Natural killer cell (primary cell): ENCODE data around the gene NRF1. TPM values are rescaled to one million over a fixed set of nuclear protein-coding genes. Genes with fewer than 3 reads are reported as not detected.

Experiments used
- ATAC-seq, 3 donors: fragments of 150-1000 bp in 2 of 3; fragments of 200-7000 bp in 1 of 3; cut with Tn5 transposase; 1 replicate in 1 of 3; 2 replicates in 2 of 3; pipeline ENCODE4 v1.10.0; 2021; ENCODE audit warnings: mild to moderate bottlenecking in 2 of 3, moderate library complexity in 2 of 3
- DNase-seq, 2 donors: peaks; one replicate each; pipeline versions ENCODE4 v3.0.0 to v3.0.0-alpha.2; 2013 to 2021; ENCODE audit warnings: mixed read lengths in 1 of 2
- H3K27ac ChIP-seq: one replicate; pipeline ENCODE4 v1.5.1; 2013; ENCODE audit warnings: mild to moderate bottlenecking, low read length
- H3K27me3 ChIP-seq: one replicate; pipeline ENCODE4 v1.6.1; 2013; ENCODE audit warnings: low read length; ENCODE audit not compliant: control insufficient read depth, insufficient read depth
- H3K36me3 ChIP-seq: one replicate; pipeline ENCODE4 v1.6.1; 2013; ENCODE audit warnings: low read length; ENCODE audit not compliant: control insufficient read depth, insufficient read depth
- H3K4me1 ChIP-seq: one replicate; pipeline ENCODE4 v1.6.1; 2013; ENCODE audit warnings: low read length; ENCODE audit not compliant: control insufficient read depth, insufficient read depth
- H3K4me3 ChIP-seq: one replicate; pipeline ENCODE4 v1.5.1; 2013; ENCODE audit warnings: low read length
- H3K9me3 ChIP-seq: one replicate; pipeline ENCODE4 v1.6.1; 2013; ENCODE audit warnings: low read length; ENCODE audit not compliant: control insufficient read depth, insufficient read depth
- H3K27ac Mint-ChIP-seq, 2 donors: one replicate each; pipeline ENCODE4 v1.8.0; 2022; ENCODE audit warnings: mild to moderate bottlenecking in 2 of 2, mixed read lengths in 2 of 2, moderate library complexity in 1 of 2
- H3K27me3 Mint-ChIP-seq, 2 donors: one replicate each; pipeline ENCODE4 v1.8.0; 2022; ENCODE audit warnings: low read depth in 2 of 2, mixed read lengths in 2 of 2
- H3K36me3 Mint-ChIP-seq: one replicate; pipeline ENCODE4 v1.8.0; 2022; ENCODE audit warnings: mixed read lengths
- H3K4me1 Mint-ChIP-seq, 2 donors: one replicate each; pipeline ENCODE4 v1.8.0; 2022; ENCODE audit warnings: mixed read lengths in 2 of 2
- H3K4me3 Mint-ChIP-seq: one replicate; pipeline ENCODE4 v1.8.0; 2022; ENCODE audit warnings: mild to moderate bottlenecking, moderate library complexity, mixed read lengths
- H3K9me3 Mint-ChIP-seq, 2 donors: one replicate each; pipeline ENCODE4 v1.8.0; 2022; ENCODE audit warnings: mixed read lengths in 2 of 2
- WGBS: methylation state at CpG from one replicate; pipeline ENCODE4 v1.1.7; 2013; ENCODE audit warnings: missing lambda C conversion rate; ENCODE audit not compliant: insufficient coverage; 5-methylcytosine and 5-hydroxymethylcytosine counted together
- intact Hi-C: fragments of 100-400 bp; cut with micrococcal nuclease; formaldehyde crosslinking; loops from one replicate; pipeline ENCODE4 v1.14.2; 2022
- total RNA-seq, 4 donors: library from RNA; stranded (reverse); fragments of 120-200 nt in 1 of 4; gene quantifications; one replicate each; pipeline versions ENCODE4 v1.2.3 to v1.2.4, GENCODE V29; 2013 to 2022
- TF ChIP-seq, protein P1 (sequence below): fragments of 200-600 bp; IDR thresholded peaks from one replicate; pipeline ENCODE4 v1.8.0; 2022; ENCODE audit warnings: antibody characterized with exemption

The NRF1 gene
- total RNA-seq, 3 donors from 2014 or later (not counting 1 experiment from before 2014, with no cell fraction given): 39.8 to 43.5 (median 40.1) TPM

DNA sequence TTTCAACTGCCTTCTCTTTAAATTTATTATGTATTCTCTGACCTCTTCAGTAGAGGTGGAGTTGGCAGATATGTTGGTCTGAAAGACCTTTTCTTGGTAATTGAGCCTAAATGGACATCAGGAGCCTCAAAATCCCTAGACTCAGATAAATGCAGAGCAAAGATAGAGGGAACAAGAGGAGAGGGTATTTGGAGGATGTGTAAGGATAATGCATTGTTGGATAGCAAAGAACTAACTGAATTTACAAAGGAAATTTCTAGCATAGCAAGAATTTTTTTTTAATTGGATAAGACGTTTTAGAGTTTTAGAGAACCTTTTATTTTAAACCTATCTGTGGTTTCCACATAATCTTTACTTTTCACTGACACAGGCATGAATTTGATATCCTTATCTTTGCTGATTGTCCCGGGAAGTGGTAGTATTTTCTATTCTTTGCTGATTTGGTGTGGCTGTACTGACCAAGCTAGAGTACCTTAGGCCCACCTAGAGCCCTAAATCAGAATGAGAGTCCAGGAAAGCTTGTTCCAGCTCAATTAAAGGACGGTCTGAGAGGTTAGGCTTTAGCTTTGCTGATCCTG, 91.3 kb downstream of the NRF1 start:
- Mint-ChIP-seq H3K27me3 (no peaks in the 10 kb centered on the region), H3K9me3 (no peaks in the 10 kb centered on the region), H3K36me3 (no peaks in the 10 kb centered on the region), H3K4me3 (no peak overlapping the region), H3K4me1 (peaks cover 21 to 23% of the 10 kb centered on the region in 2 donors), H3K27ac (no peak overlapping the region)
- 96% methylated on average over 2 of the region's 3 CpGs for WGBS
- no peaks in the 10 kb centered on the region for H3K27me3 ChIP-seq
- H3K27ac ChIP-seq: no peak overlapping the region
- no peak overlapping the region for H3K4me3 ChIP-seq
- no peak for DNase-seq
- H3K4me1 ChIP-seq: peaks cover 2% of the 10 kb centered on the region
- intact Hi-C loops: no loop called here
- ATAC-seq: no peak
- H3K9me3 ChIP-seq: no peaks in the 10 kb centered on the region
- TF ChIP-seq, protein P1, sequence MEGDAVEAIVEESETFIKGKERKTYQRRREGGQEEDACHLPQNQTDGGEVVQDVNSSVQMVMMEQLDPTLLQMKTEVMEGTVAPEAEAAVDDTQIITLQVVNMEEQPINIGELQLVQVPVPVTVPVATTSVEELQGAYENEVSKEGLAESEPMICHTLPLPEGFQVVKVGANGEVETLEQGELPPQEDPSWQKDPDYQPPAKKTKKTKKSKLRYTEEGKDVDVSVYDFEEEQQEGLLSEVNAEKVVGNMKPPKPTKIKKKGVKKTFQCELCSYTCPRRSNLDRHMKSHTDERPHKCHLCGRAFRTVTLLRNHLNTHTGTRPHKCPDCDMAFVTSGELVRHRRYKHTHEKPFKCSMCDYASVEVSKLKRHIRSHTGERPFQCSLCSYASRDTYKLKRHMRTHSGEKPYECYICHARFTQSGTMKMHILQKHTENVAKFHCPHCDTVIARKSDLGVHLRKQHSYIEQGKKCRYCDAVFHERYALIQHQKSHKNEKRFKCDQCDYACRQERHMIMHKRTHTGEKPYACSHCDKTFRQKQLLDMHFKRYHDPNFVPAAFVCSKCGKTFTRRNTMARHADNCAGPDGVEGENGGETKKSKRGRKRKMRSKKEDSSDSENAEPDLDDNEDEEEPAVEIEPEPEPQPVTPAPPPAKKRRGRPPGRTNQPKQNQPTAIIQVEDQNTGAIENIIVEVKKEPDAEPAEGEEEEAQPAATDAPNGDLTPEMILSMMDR: no peak
- peaks cover 8% of the 10 kb centered on the region for H3K36me3 ChIP-seq

DNA sequence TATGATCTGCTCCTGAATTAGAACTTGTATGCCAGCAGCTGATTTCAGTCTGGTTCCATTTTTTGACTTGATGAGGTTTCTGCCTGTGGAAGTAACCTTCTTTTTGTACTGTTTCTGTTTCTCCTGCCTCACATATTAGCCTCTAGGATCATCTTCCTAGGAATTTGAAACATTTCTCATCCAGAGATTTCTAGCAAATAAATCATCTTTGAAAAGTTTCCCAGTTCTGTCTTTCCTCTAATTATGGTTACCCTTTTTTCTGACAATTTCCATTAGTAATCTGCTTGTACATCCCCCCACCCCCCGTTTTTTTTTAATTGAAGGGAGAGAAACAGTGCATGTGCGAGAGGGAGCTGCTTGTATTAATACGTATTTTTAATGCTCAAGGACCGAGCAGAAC, 92.2 kb downstream of the NRF1 start:
- peaks cover 2% of the 10 kb centered on the region for H3K4me1 ChIP-seq
- peaks cover 5% of the 10 kb centered on the region for H3K36me3 ChIP-seq
- WGBS: 100% methylated on average over 3 of the region's 4 CpGs
- H3K36me3 Mint-ChIP-seq: no peaks in the 10 kb centered on the region
- TF ChIP-seq, protein P1: no peak
- no peak overlapping the region for H3K4me3 ChIP-seq
- H3K9me3 ChIP-seq: no peaks in the 10 kb centered on the region
- no peak overlapping the region for H3K4me3 Mint-ChIP-seq
- H3K27me3 ChIP-seq: no peaks in the 10 kb centered on the region
- intact Hi-C loops: no loop called here
- no peak overlapping the region for H3K27ac ChIP-seq
- no peaks in the 10 kb centered on the region for H3K9me3 Mint-ChIP-seq
- no peak for DNase-seq
- peaks cover 26 to 32% of the 10 kb centered on the region in 2 donors for H3K4me1 Mint-ChIP-seq
- no peak for ATAC-seq
- no peaks in the 10 kb centered on the region for H3K27me3 Mint-ChIP-seq
- no peak overlapping the region for H3K27ac Mint-ChIP-seq

DNA sequence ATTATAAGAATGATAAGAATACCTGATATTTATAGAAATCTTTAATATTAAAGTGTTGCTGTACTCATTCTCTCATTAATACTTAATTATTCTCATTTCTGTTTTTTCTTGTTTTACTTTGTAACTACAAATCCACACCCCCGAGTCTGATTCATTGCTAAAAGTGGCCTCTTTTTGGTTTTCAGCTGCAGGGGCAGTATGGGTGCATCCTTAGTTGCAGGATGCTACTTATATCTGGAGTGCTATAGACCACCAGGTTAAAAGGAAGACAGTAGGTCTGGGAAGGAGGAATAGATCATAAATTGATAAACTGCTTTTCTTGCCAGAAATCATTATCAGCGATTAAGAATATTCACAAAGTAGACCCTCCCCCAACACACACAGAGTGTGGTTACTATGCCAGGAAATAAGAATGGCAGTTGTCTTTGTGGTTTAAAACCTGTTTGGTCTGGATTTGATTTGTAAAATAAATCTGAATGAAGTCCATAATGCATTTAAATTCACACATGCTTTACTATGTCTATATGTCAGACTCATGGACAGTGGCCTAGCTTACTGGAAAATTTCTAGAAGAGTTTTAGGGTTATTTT, 96.5 kb downstream of the NRF1 start:
- WGBS: 17% methylated on average over 1 of the region's 2 CpGs
- DNase-seq: no peak
- H3K36me3 Mint-ChIP-seq: peaks cover 8% of the 10 kb centered on the region

More for the DNA sequence above, 96.5 kb downstream of the NRF1 start:
- no peak overlapping the region for H3K27ac ChIP-seq
- H3K9me3 ChIP-seq: no peaks in the 10 kb centered on the region
- intact Hi-C loops: no loop called here
- peaks cover 2% of the 10 kb centered on the region for H3K4me1 ChIP-seq
- H3K27me3 Mint-ChIP-seq: no peaks in the 10 kb centered on the region
- no peaks in the 10 kb centered on the region for H3K9me3 Mint-ChIP-seq
- peak in 1 of 3 donors; percentile 41 for ATAC-seq
- H3K4me1 Mint-ChIP-seq: peaks cover 26 to 32% of the 10 kb centered on the region in 2 donors
- H3K4me3 Mint-ChIP-seq: no peak overlapping the region
- no peaks in the 10 kb centered on the region for H3K27me3 ChIP-seq
- H3K4me3 ChIP-seq: no peak overlapping the region
- TF ChIP-seq, protein P1: no peak
- peak overlapping the region in 1 of 2 donors; percentile 36 for H3K27ac Mint-ChIP-seq
- H3K36me3 ChIP-seq: peaks cover 37% of the 10 kb centered on the region
